GM21367 (cell line): ENCODE measurements around the gene MELK.

Experiments used
- ATAC-seq: cut with Tn5 transposase; IDR thresholded peaks from one replicate; pipeline ENCODE4 v1.9.1; 2021; ENCODE audit not compliant: unreplicated experiment

Gene MELK

GRCh38 chr9:36576866-36577265 lies 4.2 kb downstream of the MELK start:
- no peak for ATAC-seq

DNA sequence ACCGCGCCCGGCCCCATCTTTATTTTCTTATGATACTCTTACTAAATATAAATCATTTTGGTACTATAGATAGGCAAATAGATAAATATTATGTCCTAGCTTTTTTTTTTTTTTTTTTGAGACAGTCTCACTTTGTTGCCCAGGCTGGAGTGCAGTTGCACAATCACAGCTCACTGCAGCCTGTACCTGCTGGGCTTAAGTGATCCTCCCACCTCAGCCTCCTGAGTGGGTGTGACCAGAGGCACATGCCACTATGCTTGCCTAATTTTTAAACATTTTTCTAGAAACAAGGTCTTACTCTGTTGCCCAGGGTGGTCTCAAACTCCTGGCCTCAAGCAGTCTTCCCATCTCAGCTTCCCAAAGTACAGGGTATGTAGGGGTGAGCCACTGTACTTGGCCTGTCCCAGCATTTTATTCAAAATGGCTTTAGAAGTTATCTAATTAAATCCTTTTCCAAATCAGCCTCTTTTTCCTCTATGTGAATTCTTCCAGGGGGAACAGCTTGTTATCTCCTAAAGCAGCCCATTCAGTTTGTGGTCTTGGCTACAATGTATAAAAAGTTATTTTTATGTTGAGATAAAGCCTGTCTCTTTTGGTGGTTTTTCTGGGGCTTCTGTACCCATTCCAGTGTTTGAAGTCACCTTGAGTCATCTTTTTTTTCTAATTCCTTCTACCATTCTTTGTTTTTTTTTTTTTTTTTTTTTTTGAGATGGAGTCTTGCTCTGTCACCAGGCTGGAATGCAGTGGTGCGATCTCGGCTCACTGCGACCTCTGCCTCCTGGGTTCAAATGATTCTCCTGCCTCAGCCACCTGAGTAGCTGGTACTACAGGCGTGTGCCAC lies 12.1 kb downstream of the MELK start:
- no peak for ATAC-seq

DNA sequence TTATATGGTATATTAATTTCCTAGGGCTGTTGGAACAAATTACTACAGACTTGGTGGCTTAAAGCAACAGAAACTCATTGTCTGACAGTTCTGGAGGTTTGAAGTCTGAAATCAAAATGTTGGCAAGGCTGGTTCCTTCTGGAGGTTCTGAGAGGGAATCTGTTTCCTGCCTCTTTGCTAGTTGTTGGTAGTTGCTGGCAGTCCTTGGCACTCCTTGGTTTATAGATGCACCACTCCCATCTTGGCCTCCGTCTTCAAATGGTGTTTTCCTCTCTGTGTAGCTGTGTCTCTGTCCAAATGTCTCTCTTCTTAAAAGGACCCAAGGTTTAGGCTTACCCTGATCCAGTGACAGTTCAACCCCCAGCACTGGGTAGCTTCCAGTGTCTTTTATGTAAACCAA lies 17.5 kb downstream of the MELK start:
- ATAC-seq, result no peak

- no peak for ATAC-seq
These were observed 20.3 kb downstream of the MELK start for GRCh38 chr9:36592801-36593583.

DNA sequence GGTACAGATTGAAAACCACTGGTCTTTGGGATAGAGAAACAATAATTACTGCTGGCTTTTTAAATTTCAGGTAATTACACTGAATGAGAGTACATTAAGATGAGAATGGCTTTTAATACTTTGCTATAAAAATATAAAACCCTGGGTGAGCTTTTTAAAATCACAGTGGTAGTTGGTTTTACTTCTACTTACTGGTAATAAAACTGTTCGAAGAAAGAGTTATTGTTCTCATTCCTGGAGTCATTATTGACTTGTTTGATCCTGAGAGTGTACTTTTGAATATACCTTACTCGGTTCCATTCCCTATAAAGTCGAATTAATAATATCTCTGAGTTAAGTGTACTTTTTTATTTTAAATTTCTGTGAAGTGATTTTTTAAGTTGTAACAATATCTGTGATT lies 21.5 kb downstream of the MELK start:
- no peak for ATAC-seq

DNA sequence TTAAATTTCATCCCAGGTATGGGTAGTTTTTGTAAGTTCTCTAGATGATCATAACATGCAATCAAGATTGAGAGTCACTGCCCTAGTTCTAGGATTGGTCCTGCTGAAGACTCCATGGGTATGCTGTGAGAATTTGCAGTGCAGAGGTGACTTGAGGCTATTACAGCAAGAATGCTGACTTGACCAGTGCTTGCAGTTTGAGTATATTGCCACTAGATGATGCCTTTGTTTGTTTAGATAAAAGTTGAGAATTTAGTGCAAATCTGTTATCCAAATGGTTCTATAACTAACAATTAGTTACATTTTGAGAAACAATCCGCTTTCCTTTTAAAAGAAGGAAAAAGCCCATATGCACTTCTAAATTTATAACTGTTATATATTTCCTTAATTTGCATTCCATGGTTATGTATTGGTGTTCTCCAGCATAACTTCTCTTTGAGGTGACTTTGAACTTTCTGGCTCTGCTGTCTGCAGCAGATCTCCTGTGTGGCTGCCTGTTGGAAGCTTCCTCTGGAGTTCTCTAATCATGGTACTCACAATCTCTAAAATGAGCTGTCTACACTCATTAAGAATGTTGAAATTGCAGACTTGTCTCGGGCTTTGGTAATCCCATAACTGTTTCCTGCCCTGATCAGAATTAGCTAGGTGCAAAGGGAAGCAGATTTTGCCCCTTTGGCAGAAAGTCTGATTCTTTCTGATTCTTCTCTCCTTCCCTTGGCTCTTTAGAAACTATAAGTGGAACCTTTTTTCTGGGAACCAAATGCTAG lies 24.9 kb downstream of the MELK start:
- no peak for ATAC-seq

GRCh38 chr9:36598273-36598672 lies 25.6 kb downstream of the MELK start:
- no peak for ATAC-seq

GRCh38 chr9:36603006-36603405 lies 30.3 kb downstream of the MELK start:
- ATAC-seq, result no peak

DNA sequence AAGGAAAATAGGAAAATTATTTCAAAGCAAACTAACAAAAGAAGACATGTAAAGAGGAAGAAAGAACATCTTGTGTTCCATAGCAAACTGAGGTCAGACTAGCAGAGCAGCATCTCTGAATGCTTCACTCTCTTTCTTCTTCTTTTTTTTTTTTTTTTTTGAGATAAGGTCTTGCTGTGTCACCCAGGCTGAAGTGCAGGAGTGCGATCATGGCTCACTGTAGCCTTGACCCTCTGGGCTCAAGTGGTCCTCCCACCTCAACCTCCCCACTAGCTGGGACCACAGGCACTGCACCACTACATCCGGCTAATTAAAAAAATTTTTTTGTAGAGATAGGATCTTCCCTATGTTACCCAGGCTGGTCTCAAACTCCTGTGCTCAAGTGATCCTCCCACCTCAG lies 36.6 kb downstream of the MELK start:
- no peak for ATAC-seq

DNA sequence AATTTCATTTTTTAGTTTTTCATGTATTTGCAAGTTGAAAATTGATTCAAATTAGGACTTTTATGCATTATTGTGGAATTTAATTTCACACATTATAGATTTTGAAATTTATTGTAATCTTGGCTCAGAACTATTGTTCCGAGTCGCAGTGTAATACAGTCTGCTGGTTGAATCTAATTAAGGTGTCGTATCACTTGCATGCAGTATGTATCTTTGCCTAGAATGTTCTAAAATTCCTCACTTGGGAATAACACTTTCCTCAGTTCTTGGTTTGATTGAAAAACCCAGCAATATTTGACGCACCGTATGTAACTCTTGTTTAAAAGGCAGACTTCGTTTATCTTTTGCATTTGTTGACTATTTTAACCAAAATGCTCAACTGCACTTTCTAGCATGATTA lies 49.4 kb downstream of the MELK start:
- no peak for ATAC-seq

DNA sequence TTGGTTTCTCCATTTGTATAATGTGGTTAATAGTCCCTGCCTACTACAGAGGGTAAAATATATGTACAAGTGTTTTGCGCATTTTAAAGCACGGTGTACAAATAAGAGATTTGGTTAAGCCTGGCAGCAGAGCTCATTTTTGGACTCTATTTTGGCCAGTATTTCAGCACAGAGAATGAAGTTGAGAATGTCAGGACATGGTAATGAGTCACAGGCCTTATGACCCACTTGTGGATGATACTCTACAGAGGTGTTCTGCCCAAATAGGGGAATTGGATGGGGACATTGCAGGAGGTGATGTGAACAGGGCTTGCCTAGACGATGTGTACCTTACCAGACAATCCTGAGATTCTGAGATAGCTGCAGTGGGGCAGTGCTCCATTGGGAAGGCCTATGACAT lies 50.6 kb downstream of the MELK start:
- ATAC-seq, result no peak

DNA sequence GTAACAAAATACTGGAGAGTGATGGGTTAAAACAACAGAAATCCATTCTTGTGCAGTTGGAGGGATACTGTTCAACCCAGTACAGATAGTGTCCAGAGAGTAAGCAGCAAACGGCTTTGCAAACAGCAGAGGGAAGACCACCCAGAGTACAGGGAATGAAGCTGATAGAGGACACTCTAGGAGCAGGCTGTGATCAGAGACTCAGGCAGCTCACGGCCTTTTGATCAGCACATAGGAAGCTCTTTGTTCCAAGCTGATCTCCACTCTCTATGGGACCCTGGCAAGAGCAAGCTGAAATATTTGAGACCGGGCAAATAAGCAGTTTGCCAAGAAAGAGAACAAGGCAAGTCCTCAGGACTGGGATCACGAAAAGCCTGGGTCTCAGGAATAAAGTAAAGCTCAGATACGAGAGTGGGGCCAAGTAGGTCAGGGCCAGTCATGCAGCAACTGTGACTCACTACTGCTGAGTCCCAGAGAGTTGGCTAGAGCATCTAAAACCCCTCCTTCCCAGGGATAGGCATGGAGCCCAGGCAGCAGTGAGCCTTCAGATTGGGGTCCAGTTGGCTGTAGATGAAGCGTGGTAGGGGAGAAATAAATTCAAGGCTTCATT lies 52.4 kb downstream of the MELK start:
- no peak for ATAC-seq

DNA sequence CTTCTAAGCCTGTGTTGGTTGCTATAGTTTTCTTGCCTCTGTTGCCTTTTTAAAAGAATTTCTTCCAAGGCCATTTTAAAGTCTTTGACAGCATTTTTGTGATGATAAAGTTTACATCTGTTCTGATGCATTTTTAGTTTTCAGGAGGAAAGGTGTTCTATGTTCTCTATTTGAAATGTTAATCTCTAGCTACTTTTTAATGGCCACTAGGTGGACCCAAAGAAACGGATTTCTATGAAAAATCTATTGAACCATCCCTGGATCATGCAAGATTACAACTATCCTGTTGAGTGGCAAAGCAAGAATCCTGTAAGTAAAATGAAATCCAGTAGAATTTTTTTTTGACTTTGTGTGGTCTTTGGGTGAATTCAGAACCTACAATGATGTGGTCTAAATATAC lies 60.2 kb downstream of the MELK start:
- no peak for ATAC-seq

GRCh38 chr9:36637491-36638270 lies 65.0 kb downstream of the MELK start:
- ATAC-seq, result no peak

DNA sequence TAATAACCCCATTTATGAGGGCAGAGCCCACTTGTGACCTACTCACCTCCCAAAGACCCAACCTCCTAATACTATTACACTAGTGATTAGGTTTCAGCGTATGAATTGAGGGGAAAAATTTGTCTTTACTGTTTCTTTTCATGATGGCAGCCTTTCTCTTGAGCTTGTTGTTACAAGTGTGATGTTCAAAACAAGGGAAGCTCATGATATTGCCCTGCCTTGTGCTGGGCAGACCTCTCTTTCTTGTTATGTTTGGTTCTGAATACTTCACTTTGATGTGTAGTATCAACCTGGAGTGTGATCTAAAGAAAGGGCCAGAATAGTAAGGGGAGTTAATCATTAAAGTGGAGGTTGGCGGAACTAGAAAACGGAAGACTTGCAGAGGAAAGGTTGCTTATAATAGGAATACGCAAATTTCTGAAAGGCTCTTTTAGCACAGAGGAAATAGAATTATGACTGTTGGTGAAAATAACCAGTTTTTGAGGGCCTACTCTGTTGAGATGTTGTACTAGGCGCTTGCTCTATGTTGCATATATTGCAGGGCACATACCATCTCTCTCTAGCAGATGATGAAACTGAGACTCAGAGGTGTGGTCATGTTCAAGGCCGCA lies 68.2 kb downstream of the MELK start:
- ATAC-seq, result no peak

- no peak for ATAC-seq
These were observed 70.1 kb downstream of the MELK start for GRCh38 chr9:36642817-36643216.

GRCh38 chr9:36656842-36657241 lies 84.1 kb downstream of the MELK start:
- no peak for ATAC-seq

- no peak for ATAC-seq
These were observed 86.8 kb downstream of the MELK start for GRCh38 chr9:36659500-36659899.

GRCh38 chr9:36664806-36665205 lies 92.1 kb downstream of the MELK start:
- no peak for ATAC-seq

GRCh38 chr9:36665387-36665786 lies 92.7 kb downstream of the MELK start:
- ATAC-seq, result no peak
